CD4-positive, alpha-beta memory T cell (primary cell): ENCODE data around the gene AFDN. TPM values are rescaled to one million over a fixed set of nuclear protein-coding genes. Genes with fewer than 3 reads are reported as not detected.

Experiments
- CTCF ChIA-PET: fragments of 350-600 bp; sonication (Branson Sonifier 250); formaldehyde crosslinking; loops from one replicate; lab custom pipeline; 2021; ENCODE audit warnings: inconsistent platforms; ENCODE audit not compliant: partially characterized antibody; lab: Charles Lee
- POLR2A ChIA-PET: fragments of 350-600 bp; sonication (Branson Sonifier 250); formaldehyde crosslinking; loops from one replicate; lab custom pipeline; 2021; ENCODE audit not compliant: partially characterized antibody; lab: Charles Lee
- DNase-seq, 5 donors: peaks; one replicate each; pipeline versions ENCODE4 v3.0.0 to v3.0.0-alpha.2; 2020 to 2022; ENCODE audit warnings: mixed read lengths in 1 of 5
- H3K27ac ChIP-seq: one replicate; pipeline ENCODE4 v1.7.0; 2013; ENCODE audit warnings: low read depth, low read length
- H3K27me3 ChIP-seq: 2 replicates; pipeline ENCODE4 v1.7.0; 2013; ENCODE audit warnings: mild to moderate bottlenecking, low read length, moderate library complexity; ENCODE audit not compliant: insufficient read depth
- H3K36me3 ChIP-seq: 2 replicates; pipeline ENCODE4 v1.7.0; 2013; ENCODE audit warnings: mild to moderate bottlenecking, low read length, moderate library complexity; ENCODE audit not compliant: insufficient read depth
- H3K4me1 ChIP-seq: 2 replicates; pipeline ENCODE4 v1.7.0; 2013; ENCODE audit warnings: mild to moderate bottlenecking, low read length, moderate library complexity; ENCODE audit not compliant: insufficient read depth
- H3K4me3 ChIP-seq, 2 donors: one replicate each; pipeline ENCODE4 v1.7.0; 2013; ENCODE audit warnings: low read length in 2 of 2, mild to moderate bottlenecking in 1 of 2
- H3K9me3 ChIP-seq, 2 donors: one replicate each; pipeline ENCODE4 v1.7.0; 2013; ENCODE audit warnings: low read length in 2 of 2, control low read depth in 1 of 2; ENCODE audit not compliant: control insufficient read depth in 1 of 2
- H3K27ac Mint-ChIP-seq, 7 donors: one replicate each; pipeline ENCODE4 v1.8.0; 2020 to 2021; ENCODE audit warnings: mixed read lengths in 7 of 7, mild to moderate bottlenecking in 6 of 7, inconsistent platforms in 3 of 7, moderate library complexity in 3 of 7
- H3K27me3 Mint-ChIP-seq, 2 donors: one replicate each; pipeline ENCODE4 v1.8.0; 2020 to 2021; ENCODE audit warnings: mixed read lengths in 2 of 2
- H3K36me3 Mint-ChIP-seq, 2 donors: one replicate each; pipeline ENCODE4 v1.8.0; 2020 to 2021; ENCODE audit warnings: mixed read lengths in 2 of 2, inconsistent platforms in 1 of 2, mild to moderate bottlenecking in 1 of 2
- H3K4me1 Mint-ChIP-seq, 4 donors: one replicate each; pipeline ENCODE4 v1.8.0; 2020 to 2021; ENCODE audit warnings: mixed read lengths in 4 of 4, mild to moderate bottlenecking in 1 of 4
- H3K4me3 Mint-ChIP-seq, 8 donors: one replicate each; pipeline ENCODE4 v1.8.0; 2020 to 2021; ENCODE audit warnings: mixed read lengths in 8 of 8, mild to moderate bottlenecking in 7 of 8, moderate library complexity in 6 of 8, inconsistent platforms in 3 of 8
- H3K9me3 Mint-ChIP-seq, 8 donors: one replicate each; pipeline ENCODE4 v1.8.0; 2020 to 2021; ENCODE audit warnings: mixed read lengths in 8 of 8, mild to moderate bottlenecking in 5 of 8, inconsistent platforms in 3 of 8, moderate library complexity in 1 of 8
- intact Hi-C: fragments of 100-400 bp; cut with micrococcal nuclease; formaldehyde crosslinking; loops from one replicate; pipeline ENCODE4 v1.15.1; 2023
- polyA plus RNA-seq, 2 donors: library from polyadenylated mRNA; unstranded; fragments of 300-500 nt; fragmentation: Illumina TruSeq; gene quantifications; one replicate each; pipeline ENCODE4 v1.2.3, GENCODE V29; 2021
- total RNA-seq, 2 experiments: library from RNA; stranded (reverse); gene quantifications; one replicate each; pipeline ENCODE4 v1.2.3, GENCODE V29; 2021

Gene AFDN
- total and polyA plus RNA-seq, 4 experiments from 2014 or later = 1.4 to 24.3 (median 15.3) TPM

DNA sequence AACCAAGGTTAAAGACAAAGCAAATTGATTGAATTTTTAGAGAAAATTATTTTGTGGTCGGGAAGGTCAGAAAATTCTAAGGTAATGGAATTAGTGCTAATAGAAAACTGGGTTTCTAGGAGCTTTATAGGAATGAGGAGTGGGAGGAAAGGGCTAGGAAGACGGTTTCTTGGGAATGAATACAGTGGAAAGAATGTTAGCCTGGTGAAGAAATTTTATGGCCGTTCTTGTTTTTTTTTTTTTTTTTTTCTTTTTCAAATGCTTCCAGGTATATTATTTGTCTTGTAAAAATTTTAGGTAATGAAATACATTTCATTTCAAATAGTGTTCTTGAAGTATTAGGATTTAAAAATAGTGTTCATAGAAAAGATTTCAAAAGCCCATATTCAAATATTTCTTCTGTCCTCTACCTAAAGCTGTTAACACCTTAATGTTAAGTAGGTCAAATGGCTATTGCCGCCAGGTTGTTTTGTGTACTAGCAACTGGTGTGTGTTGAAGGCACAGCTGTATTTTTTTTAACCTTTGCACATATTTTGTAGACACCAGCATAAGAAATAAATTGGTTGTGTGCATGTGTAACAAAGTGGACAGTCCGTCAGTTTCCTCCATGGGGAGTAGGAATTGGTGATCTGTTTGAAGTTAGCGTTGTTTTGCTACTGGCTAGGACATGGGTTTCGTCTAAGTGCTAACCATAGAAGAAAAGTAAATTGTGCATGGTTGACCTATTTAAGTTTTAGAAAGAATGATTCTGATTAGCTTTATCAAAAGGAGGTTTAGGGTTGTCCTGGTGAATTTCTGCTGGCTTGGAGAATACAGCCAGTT lies 32.3 kb downstream of the AFDN start:
- Mint-ChIP-seq H3K27ac (no peak overlapping the region), H3K4me1 (peaks cover 5 to 12% (median 8%) of the 10 kb centered on the region in 4 donors), H3K4me3 (no peak overlapping the region), H3K9me3 (no peaks in the 10 kb centered on the region), H3K27me3 (no peaks in the 10 kb centered on the region), H3K36me3 (no peaks in the 10 kb centered on the region)
- Histone ChIP-seq H3K27me3 (no peaks in the 10 kb centered on the region), H3K36me3 (no peaks in the 10 kb centered on the region), H3K27ac (no peak overlapping the region), H3K9me3 (no peaks in the 10 kb centered on the region), H3K4me3 (no peak overlapping the region), H3K4me1 (no peaks in the 10 kb centered on the region)
- POLR2A ChIA-PET = no interaction called here
- intact Hi-C loops = no loop called here
- DNase-seq = no peak
- CTCF ChIA-PET = interaction anchor here (0.7 to 1.1 kb wide), 3 partner anchors 17 to 39 kb away, joined by 3 to 4 read pairs (median 3); no protein-coding TSS in a partner anchor

DNA sequence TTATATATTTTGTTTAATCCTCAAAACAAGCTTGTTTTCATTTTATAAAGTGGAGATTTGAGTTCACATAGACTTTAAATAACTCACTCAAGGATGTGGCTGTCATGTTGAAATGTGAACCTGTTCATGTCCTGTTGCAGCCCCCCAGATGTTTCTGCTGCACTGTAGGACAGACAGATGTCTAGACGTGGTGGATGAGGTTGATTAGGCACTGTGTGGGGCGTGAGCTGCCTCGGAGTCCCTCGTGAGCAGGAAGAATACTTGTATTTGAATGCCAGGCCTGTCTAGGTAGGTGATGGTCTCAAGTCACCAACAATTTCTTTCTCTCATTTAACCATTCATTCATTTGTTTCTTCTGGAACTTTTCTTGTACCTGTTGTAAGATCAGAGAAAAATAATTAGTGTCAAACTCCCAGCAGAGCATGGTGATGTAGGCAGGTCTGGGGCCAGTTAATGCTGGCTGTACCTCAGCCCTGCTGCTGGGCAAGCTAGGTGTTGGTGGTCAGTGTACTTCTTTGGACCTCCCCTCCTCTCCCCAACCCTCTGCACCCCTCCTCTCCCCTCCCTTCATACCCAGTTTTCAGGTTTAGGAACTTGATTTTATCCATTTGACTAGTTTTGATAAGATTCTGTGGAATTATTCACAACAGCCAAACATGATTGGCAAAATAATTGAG lies 34.0 kb downstream of the AFDN start:
- H3K9me3 Mint-ChIP-seq = no peaks in the 10 kb centered on the region
- no peak overlapping the region for H3K4me3 Mint-ChIP-seq
- no peak overlapping the region for H3K4me3 ChIP-seq
- DNase-seq = no peak
- H3K4me1 ChIP-seq = no peaks in the 10 kb centered on the region
- H3K27ac ChIP-seq = no peak overlapping the region
- H3K36me3 Mint-ChIP-seq = no peaks in the 10 kb centered on the region
- intact Hi-C loops = no loop called here
- H3K27me3 Mint-ChIP-seq = no peaks in the 10 kb centered on the region
- H3K9me3 ChIP-seq = no peaks in the 10 kb centered on the region
- ChIA-PET POLR2A (no interaction called here), CTCF (interaction anchor here (0.6 kb wide), 1 partner anchor 24 kb away, joined by 3 read pairs; no protein-coding TSS in a partner anchor)
- H3K27ac Mint-ChIP-seq = no peak overlapping the region
- H3K27me3 ChIP-seq = no peaks in the 10 kb centered on the region
- no peaks in the 10 kb centered on the region for H3K36me3 ChIP-seq
- H3K4me1 Mint-ChIP-seq = peaks cover 5 to 12% (median 8%) of the 10 kb centered on the region in 4 donors

DNA sequence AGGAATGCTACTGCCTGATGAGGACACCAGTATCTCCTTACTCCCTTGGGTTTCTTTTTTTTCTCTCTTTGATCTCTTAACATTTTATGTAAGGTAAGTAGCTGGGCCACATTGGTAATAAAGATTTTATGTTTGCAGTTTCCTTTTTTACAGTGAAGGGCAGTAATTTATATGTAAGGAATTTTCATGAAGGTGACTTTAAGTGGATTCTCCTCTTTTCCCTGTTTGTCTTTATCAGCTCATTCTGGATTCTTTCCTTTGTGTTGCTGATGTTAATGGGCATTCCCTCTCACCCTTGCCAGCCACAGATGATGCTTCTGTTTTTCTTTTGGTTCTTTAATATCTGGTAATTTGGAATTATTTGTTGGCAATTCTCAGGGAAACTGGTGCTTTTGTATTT lies 34.7 kb downstream of the AFDN start:
- CTCF ChIA-PET = interaction anchor here (0.6 kb wide), 1 partner anchor 23 kb away, joined by 3 read pairs; no protein-coding TSS in a partner anchor
- intact Hi-C loops = no loop called here

DNA sequence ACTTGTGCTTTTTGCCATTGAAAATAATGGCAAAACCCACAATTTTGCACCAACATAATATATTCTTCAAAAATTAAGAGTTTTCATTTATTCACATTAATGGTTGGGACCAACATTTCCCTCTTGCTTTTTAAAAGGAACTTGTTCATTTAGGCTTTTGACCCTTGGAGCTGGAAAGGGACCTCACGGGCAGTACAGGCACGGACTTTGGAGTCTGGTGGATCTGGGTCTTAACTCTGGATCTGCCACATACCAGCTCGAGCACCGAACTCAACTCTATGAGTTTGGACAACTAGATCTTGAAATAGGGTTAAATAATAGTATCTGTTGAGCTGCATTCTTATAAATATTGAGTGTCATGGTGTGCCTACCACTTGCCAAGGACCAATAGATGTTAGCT lies 37.2 kb downstream of the AFDN start:
- H3K36me3 Mint-ChIP-seq = peaks cover 0 to 14% of the 10 kb centered on the region in 2 donors
- POLR2A ChIA-PET = no interaction called here

More for the DNA sequence above, 34.7 kb downstream of the AFDN start:
- H3K4me3 ChIP-seq = no peak overlapping the region
- no peaks in the 10 kb centered on the region for H3K36me3 ChIP-seq
- H3K27ac ChIP-seq = no peak overlapping the region
- H3K4me3 Mint-ChIP-seq = no peak overlapping the region
- no peaks in the 10 kb centered on the region for H3K4me1 ChIP-seq
- DNase-seq = no peak
- peaks cover 5 to 12% (median 8%) of the 10 kb centered on the region in 4 donors for H3K4me1 Mint-ChIP-seq
- H3K27ac Mint-ChIP-seq = no peak overlapping the region
- H3K27me3 ChIP-seq = no peaks in the 10 kb centered on the region
- H3K9me3 Mint-ChIP-seq = no peaks in the 10 kb centered on the region
- H3K9me3 ChIP-seq = no peaks in the 10 kb centered on the region
- no peaks in the 10 kb centered on the region for H3K36me3 Mint-ChIP-seq
- H3K27me3 Mint-ChIP-seq = no peaks in the 10 kb centered on the region
- POLR2A ChIA-PET = no interaction called here

GRCh38 chr6:167866642-167867041 lies 39.9 kb downstream of the AFDN start:
- intact Hi-C loops = no loop called here
- no peaks in the 10 kb centered on the region for H3K27me3 Mint-ChIP-seq
- Histone ChIP-seq H3K27ac (no peak overlapping the region), H3K9me3 (no peaks in the 10 kb centered on the region), H3K4me3 (no peak overlapping the region), H3K4me1 (no peaks in the 10 kb centered on the region), H3K36me3 (no peaks in the 10 kb centered on the region), H3K27me3 (no peaks in the 10 kb centered on the region)
- H3K4me3 Mint-ChIP-seq = no peak overlapping the region
- no peak overlapping the region for H3K27ac Mint-ChIP-seq
- ChIA-PET CTCF (no interaction called here), POLR2A (no interaction called here)
- no peaks in the 10 kb centered on the region for H3K9me3 Mint-ChIP-seq
- H3K36me3 Mint-ChIP-seq = peaks cover 0 to 21% of the 10 kb centered on the region in 2 donors
- H3K4me1 Mint-ChIP-seq = peaks cover 0 to 1% (median 0%) of the 10 kb centered on the region in 4 donors
- no peak for DNase-seq

More for the DNA sequence above, 37.2 kb downstream of the AFDN start:
- no peaks in the 10 kb centered on the region for H3K27me3 ChIP-seq
- Mint-ChIP-seq H3K4me3 (no peak overlapping the region), H3K9me3 (no peaks in the 10 kb centered on the region), H3K4me1 (peaks cover 0 to 4% (median 0%) of the 10 kb centered on the region in 4 donors), H3K27ac (no peak overlapping the region), H3K27me3 (no peaks in the 10 kb centered on the region)
- CTCF ChIA-PET = no interaction called here
- no peaks in the 10 kb centered on the region for H3K4me1 ChIP-seq
- H3K4me3 ChIP-seq = no peak overlapping the region
- H3K9me3 ChIP-seq = no peaks in the 10 kb centered on the region
- no peaks in the 10 kb centered on the region for H3K36me3 ChIP-seq
- no peak for DNase-seq
- intact Hi-C loops = no loop called here
- no peak overlapping the region for H3K27ac ChIP-seq

GRCh38 chr6:167870321-167870720 lies 43.6 kb downstream of the AFDN start:
- Histone ChIP-seq H3K4me3 (no peak overlapping the region), H3K4me1 (no peaks in the 10 kb centered on the region), H3K27me3 (no peaks in the 10 kb centered on the region), H3K36me3 (no peaks in the 10 kb centered on the region), H3K9me3 (no peaks in the 10 kb centered on the region), H3K27ac (no peak overlapping the region)
- ChIA-PET POLR2A (no interaction called here), CTCF (no interaction called here)
- no peaks in the 10 kb centered on the region for H3K4me1 Mint-ChIP-seq
- no peak overlapping the region for H3K4me3 Mint-ChIP-seq
- peaks cover 0 to 2% (median 0%) of the 10 kb centered on the region in 8 donors for H3K9me3 Mint-ChIP-seq
- H3K27ac Mint-ChIP-seq = no peak overlapping the region
- no peak for DNase-seq
- H3K36me3 Mint-ChIP-seq = peaks cover 0 to 26% of the 10 kb centered on the region in 2 donors
- H3K27me3 Mint-ChIP-seq = no peaks in the 10 kb centered on the region
- intact Hi-C loops = no loop called here

DNA sequence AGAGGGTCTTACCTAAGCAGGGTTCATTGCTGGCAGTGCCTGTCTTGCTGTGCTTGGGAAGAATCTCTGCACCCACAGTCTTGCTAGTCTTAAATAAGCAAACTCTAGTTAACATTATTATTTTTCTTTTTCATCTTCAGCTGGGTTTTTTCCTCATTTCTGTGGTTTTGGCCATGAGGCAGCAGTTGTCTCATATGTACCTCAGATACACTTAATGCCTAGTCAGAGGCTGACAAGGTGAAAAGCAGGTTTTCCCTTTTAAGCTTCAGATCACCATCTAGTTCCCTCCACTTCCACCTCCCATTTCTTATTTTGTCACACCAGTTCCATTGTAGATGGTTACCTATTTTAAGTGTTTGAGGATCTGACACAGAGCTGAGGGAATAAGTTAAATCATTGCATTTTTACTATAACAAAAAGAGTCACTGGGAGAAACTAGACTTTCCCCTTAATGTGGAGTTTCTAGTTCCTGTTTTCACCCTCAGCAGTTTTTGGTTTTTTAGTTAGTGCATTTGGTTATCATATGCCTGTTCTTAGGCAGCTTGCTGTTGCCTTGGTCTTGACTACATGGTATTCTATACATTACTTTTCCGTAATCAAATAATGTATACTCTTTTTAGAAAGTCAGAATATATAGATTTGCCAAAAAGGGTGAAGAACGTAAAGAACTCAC lies 46.0 kb downstream of the AFDN start:
- H3K4me3 ChIP-seq = no peak overlapping the region
- no peak overlapping the region for H3K27ac Mint-ChIP-seq
- no peak for DNase-seq

More for the DNA sequence above, 46.0 kb downstream of the AFDN start:
- no peak overlapping the region for H3K27ac ChIP-seq
- no peaks in the 10 kb centered on the region for H3K4me1 ChIP-seq
- intact Hi-C loops = no loop called here
- POLR2A ChIA-PET = no interaction called here
- peaks cover 0 to 2% (median 0%) of the 10 kb centered on the region in 8 donors for H3K9me3 Mint-ChIP-seq
- H3K27me3 ChIP-seq = no peaks in the 10 kb centered on the region
- H3K9me3 ChIP-seq = no peaks in the 10 kb centered on the region
- no peak overlapping the region for H3K4me3 Mint-ChIP-seq
- peaks cover 0 to 32% of the 10 kb centered on the region in 2 donors for H3K36me3 Mint-ChIP-seq
- H3K27me3 Mint-ChIP-seq = no peaks in the 10 kb centered on the region
- H3K4me1 Mint-ChIP-seq = no peaks in the 10 kb centered on the region
- H3K36me3 ChIP-seq = no peaks in the 10 kb centered on the region
- CTCF ChIA-PET = no interaction called here
